Neural cell (in vitro differentiated cells): ENCODE results near the gene FNDC1. TPM values are rescaled to one million over a fixed set of nuclear protein-coding genes. Genes with fewer than 3 reads are reported as not detected.

ENCODE experiments used
- H2AFZ ChIP-seq: fragments of 200-600, 300-800 bp; sonication (generic), shearing (Covaris generic); 2 replicates; pipeline ENCODE4 v1.6.0; 2014; ENCODE audit warnings: low read depth, mild to moderate bottlenecking, antibody characterized with exemption, low read length, moderate library complexity
- H3F3A ChIP-seq: fragments of 200-600 bp; shearing (Covaris generic); 2 replicates; pipeline ENCODE4 v1.6.1; 2016; ENCODE audit warnings: mild to moderate bottlenecking, moderate library complexity, mixed read lengths, antibody characterized with exemption, low read length; ENCODE audit not compliant: insufficient read depth, poor library complexity, severe bottlenecking
- H3K27ac ChIP-seq: fragments of 200-600, 300-800 bp; sonication (generic), shearing (Covaris generic); 2 replicates; pipeline ENCODE4 v1.5.1; 2014; ENCODE audit warnings: mild to moderate bottlenecking, low read length, moderate library complexity
- H3K27me3 ChIP-seq: fragments of 300-800, 200-600 bp; sonication (generic), shearing (Covaris generic); 2 replicates; pipeline ENCODE4 v1.6.0; 2014; ENCODE audit warnings: mild to moderate bottlenecking, low read depth, low read length, moderate library complexity; ENCODE audit not compliant: insufficient read depth
- H3K36me3 ChIP-seq: fragments of 300-800, 200-600 bp; sonication (generic), shearing (Covaris generic); 2 replicates; pipeline ENCODE4 v1.5.1; 2014; ENCODE audit warnings: mild to moderate bottlenecking, antibody characterized with exemption, low read length, moderate library complexity; ENCODE audit not compliant: insufficient read depth
- H3K4me2 ChIP-seq: fragments of 300-800, 200-600 bp; sonication (generic), shearing (Covaris generic); 2 replicates; pipeline ENCODE4 v1.6.0; 2014; ENCODE audit warnings: mild to moderate bottlenecking, low read length
- H3K4me3 ChIP-seq: fragments of 300-800, 200-600 bp; sonication (generic), shearing (Covaris generic); 2 replicates; pipeline ENCODE4 v1.5.1; 2014; ENCODE audit warnings: mild to moderate bottlenecking, low read length, moderate library complexity
- H3K79me2 ChIP-seq: fragments of 200-600 bp; shearing (Covaris generic); replicated peaks from 2 replicates; pipeline ENCODE4 v1.6.0; 2014; ENCODE audit warnings: mild to moderate bottlenecking, low read length, moderate library complexity; ENCODE audit not compliant: insufficient read depth
- H3K9ac ChIP-seq: fragments of 300-800, 200-600 bp; sonication (generic), shearing (Covaris generic); 2 replicates; pipeline ENCODE4 v1.6.1; 2016; ENCODE audit warnings: mild to moderate bottlenecking, low read length, mixed read lengths
- H3K9me2 ChIP-seq: fragments of 200-600 bp; shearing (Covaris generic); 2 replicates; pipeline ENCODE4 v1.6.1; 2016; ENCODE audit warnings: mild to moderate bottlenecking, low read length, mixed read lengths; ENCODE audit not compliant: insufficient read depth
- H3K9me3 ChIP-seq: fragments of 200-600, 300-800 bp; sonication (generic), shearing (Covaris generic); 2 replicates; pipeline ENCODE4 v1.6.1; 2016; ENCODE audit warnings: mild to moderate bottlenecking, mixed run types, low read length, moderate library complexity, mixed read lengths
- H4K20me1 ChIP-seq: fragments of 200-600 bp; shearing (Covaris generic); 2 replicates; pipeline ENCODE4 v1.6.1; 2016; ENCODE audit warnings: mild to moderate bottlenecking, mixed run types; ENCODE audit not compliant: insufficient read depth
- EP300 ChIP-seq: fragments of 450-650 bp; conservative IDR thresholded peaks from 2 replicates; pipeline ENCODE4 v1.6.1; 2014; ENCODE audit warnings: antibody characterized with exemption, mild to moderate bottlenecking, moderate library complexity; ENCODE audit not compliant: poor library complexity, severe bottlenecking
- EZH2 ChIP-seq: fragments of 200-600, 300-800 bp; shearing (Covaris generic), sonication (generic); IDR thresholded peaks from 2 replicates; pipeline ENCODE4 v1.6.1; 2014; ENCODE audit warnings: antibody characterized with exemption, low read length, borderline replicate concordance, mild to moderate bottlenecking; ENCODE audit not compliant: insufficient read depth, poor library complexity, severe bottlenecking
- MXI1 ChIP-seq: fragments of 450-650 bp; conservative IDR thresholded peaks from 2 replicates; pipeline ENCODE4 v1.6.1; 2014; ENCODE audit warnings: antibody characterized with exemption, mild to moderate bottlenecking; ENCODE audit not compliant: poor library complexity, severe bottlenecking
- POLR2AphosphoS5 ChIP-seq: IDR thresholded peaks from 2 replicates; pipeline ENCODE4 v1.6.1; 2012
- RAD21 ChIP-seq: fragments of 450-650 bp; conservative IDR thresholded peaks from 2 replicates; pipeline ENCODE4 v1.6.1; 2014; ENCODE audit warnings: antibody characterized with exemption, mild to moderate bottlenecking, moderate library complexity
- REST ChIP-seq: IDR thresholded peaks from 2 replicates; pipeline ENCODE4 v1.6.1; 2012; ENCODE audit warnings: borderline replicate concordance
- SMC3 ChIP-seq: fragments of 450-650 bp; conservative IDR thresholded peaks from 2 replicates; pipeline ENCODE4 v1.6.1; 2014; ENCODE audit warnings: antibody characterized with exemption, mild to moderate bottlenecking, moderate library complexity; ENCODE audit not compliant: poor library complexity
- TAF1 ChIP-seq: IDR thresholded peaks from 2 replicates; pipeline ENCODE4 v1.6.1; 2012; ENCODE audit warnings: low read depth
- polyA plus RNA-seq: library from polyadenylated mRNA; depleted of rRNA; stranded (reverse); fragments of >200 nt; gene quantifications from 2 replicates; pipeline ENCODE4 v1.2.3, GENCODE V29; 2014
- TF ChIP-seq, protein P1 (sequence below): fragments of 450-650 bp; IDR thresholded peaks from 2 replicates; pipeline ENCODE4 v1.5.1; 2014; ENCODE audit warnings: antibody characterized with exemption, mild to moderate bottlenecking, moderate library complexity; ENCODE audit not compliant: poor library complexity, severe bottlenecking

FNDC1 gene
- polyA plus RNA-seq, 1 donor from 2014 or later, result not detected

DNA sequence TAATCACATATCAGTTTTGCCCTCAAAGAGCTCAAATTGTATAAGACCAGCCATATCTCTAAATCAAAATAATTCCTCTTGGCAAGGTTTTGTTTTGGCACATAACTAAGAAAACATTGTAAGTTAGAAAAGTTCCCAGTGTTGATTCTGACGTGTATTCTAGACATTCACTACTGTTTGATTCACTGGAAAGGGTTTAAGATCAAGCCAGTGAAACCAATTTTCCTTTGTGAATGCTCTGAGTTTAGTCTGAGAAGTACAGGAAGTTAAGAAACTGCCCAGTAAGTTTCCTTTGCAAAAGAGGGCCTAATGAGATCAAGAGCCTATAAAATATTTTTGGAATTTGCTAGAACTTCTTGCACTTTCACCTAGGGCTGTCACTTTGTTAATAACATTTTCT is 143.0 kb downstream of the FNDC1 start:
- Histone ChIP-seq H3F3A (no peaks in the 10 kb centered on the region), H2AFZ (no peak overlapping the region), H3K9me2 (no peaks in the 10 kb centered on the region), H3K27me3 (no peaks in the 10 kb centered on the region), H3K79me2 (no peaks in the 10 kb centered on the region), H3K27ac (no peak overlapping the region), H3K4me2 (no peak overlapping the region), H3K9me3 (peaks cover 7% of the 10 kb centered on the region), H3K9ac (no peak overlapping the region), H3K4me3 (no peak overlapping the region), H4K20me1 (no peaks in the 10 kb centered on the region), H3K36me3 (no peaks in the 10 kb centered on the region)
- TF ChIP-seq EZH2, result no peak
- TF ChIP-seq, protein P1, sequence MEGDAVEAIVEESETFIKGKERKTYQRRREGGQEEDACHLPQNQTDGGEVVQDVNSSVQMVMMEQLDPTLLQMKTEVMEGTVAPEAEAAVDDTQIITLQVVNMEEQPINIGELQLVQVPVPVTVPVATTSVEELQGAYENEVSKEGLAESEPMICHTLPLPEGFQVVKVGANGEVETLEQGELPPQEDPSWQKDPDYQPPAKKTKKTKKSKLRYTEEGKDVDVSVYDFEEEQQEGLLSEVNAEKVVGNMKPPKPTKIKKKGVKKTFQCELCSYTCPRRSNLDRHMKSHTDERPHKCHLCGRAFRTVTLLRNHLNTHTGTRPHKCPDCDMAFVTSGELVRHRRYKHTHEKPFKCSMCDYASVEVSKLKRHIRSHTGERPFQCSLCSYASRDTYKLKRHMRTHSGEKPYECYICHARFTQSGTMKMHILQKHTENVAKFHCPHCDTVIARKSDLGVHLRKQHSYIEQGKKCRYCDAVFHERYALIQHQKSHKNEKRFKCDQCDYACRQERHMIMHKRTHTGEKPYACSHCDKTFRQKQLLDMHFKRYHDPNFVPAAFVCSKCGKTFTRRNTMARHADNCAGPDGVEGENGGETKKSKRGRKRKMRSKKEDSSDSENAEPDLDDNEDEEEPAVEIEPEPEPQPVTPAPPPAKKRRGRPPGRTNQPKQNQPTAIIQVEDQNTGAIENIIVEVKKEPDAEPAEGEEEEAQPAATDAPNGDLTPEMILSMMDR, result no peak
- no peak for TF ChIP-seq REST
- no peak for TF ChIP-seq SMC3
- no peak for TF ChIP-seq MXI1
- no peak for TF ChIP-seq RAD21
- TF ChIP-seq EP300, result no peak
- TF ChIP-seq POLR2AphosphoS5, result no peak
- TF ChIP-seq TAF1, result no peak

DNA sequence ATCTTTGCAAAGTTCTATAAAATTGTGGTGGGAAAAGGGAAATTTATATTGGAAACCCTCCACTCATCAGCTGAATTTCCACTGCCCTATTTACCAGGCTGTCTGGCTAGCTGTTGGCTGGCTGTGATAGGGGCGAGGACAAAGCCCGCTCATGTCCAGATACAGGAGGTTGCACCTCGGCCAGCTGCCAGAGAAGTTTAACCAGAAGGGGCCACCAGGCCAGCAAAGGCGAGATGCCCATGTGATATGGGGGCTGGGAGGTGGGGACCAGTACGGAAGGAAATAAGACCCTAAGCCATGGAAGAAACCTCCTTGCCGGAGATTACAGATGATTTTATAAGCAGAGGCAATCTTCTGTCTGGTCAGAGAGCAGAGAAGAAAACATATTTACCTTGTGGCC is 143.8 kb downstream of the FNDC1 start:
- Histone ChIP-seq H3K4me2 (no peak overlapping the region), H3K9ac (no peak overlapping the region)

More for the DNA sequence above, 143.8 kb downstream of the FNDC1 start:
- Histone ChIP-seq H4K20me1 (no peaks in the 10 kb centered on the region), H3K36me3 (no peaks in the 10 kb centered on the region), H3K27ac (no peak overlapping the region), H3F3A (no peaks in the 10 kb centered on the region), H3K27me3 (no peaks in the 10 kb centered on the region), H3K79me2 (no peaks in the 10 kb centered on the region), H2AFZ (no peak overlapping the region), H3K4me3 (no peak overlapping the region), H3K9me3 (peaks cover 7% of the 10 kb centered on the region), H3K9me2 (no peaks in the 10 kb centered on the region)
- TF ChIP-seq RAD21 (no peak), EP300 (no peak), REST (no peak), TAF1 (no peak), EZH2 (no peak), MXI1 (no peak), POLR2AphosphoS5 (no peak), SMC3 (no peak)
- TF ChIP-seq, protein P1, result no peak
